Mammary epithelial cell (primary cell): ENCODE measurements around the gene RHEB.

ENCODE experiments used
- CTCF ChIP-seq, 2 donors: IDR thresholded peaks in 1 of 2; conservative IDR thresholded peaks in 1 of 2; 2 replicates each; pipeline ENCODE4 v1.5.1; 2011 to 2012; ENCODE audit warnings: inconsistent platforms in 2 of 2, low read length in 2 of 2, mild to moderate bottlenecking in 2 of 2, control low read depth in 1 of 2, low read depth in 1 of 2; ENCODE audit not compliant: insufficient read depth in 1 of 2; ENCODE audit errors: extremely low read depth in 1 of 2
- EZH2 ChIP-seq: IDR thresholded peaks from 2 replicates; pipeline ENCODE4 v1.6.1; 2012; ENCODE audit warnings: low read length, inconsistent platforms, borderline replicate concordance

GRCh38 chr7:151514461-151515275 is 5.0 kb downstream of the RHEB start:
- no peak for TF ChIP-seq CTCF (conservative IDR thresholded peaks at IDR 0.05 in 1 of 2, IDR thresholded peaks at IDR 0.05 in 1 of 2; ENCODE audit: extremely low read depth in 1 of 2, insufficient read depth in 1 of 2, low read depth in 1 of 2, low read length in 2 of 2)
- TF ChIP-seq EZH2 = no peak
